ENCODE results near the gene MTIF3.

- TF ChIP-seq EZH2 (IDR thresholded peaks at IDR 0.05; ENCODE audit: insufficient read depth, poor library complexity, severe bottlenecking) (no peak), EZH2phosphoT487 (IDR thresholded peaks at IDR 0.05; ENCODE audit: insufficient read depth, low read depth) (no peak)
Measured at GRCh38 chr13:27483421-27483820, 33.1 kb upstream of the MTIF3 start.
